ENCODE data around the gene TSR1. TPM values are rescaled to one million over a fixed set of nuclear protein-coding genes. Genes with fewer than 3 reads are reported as not detected.

The TSR1 gene
- polyA plus RNA-seq, 3 donors: 32.1 to 40.2 (median 34.6) TPM

DNA sequence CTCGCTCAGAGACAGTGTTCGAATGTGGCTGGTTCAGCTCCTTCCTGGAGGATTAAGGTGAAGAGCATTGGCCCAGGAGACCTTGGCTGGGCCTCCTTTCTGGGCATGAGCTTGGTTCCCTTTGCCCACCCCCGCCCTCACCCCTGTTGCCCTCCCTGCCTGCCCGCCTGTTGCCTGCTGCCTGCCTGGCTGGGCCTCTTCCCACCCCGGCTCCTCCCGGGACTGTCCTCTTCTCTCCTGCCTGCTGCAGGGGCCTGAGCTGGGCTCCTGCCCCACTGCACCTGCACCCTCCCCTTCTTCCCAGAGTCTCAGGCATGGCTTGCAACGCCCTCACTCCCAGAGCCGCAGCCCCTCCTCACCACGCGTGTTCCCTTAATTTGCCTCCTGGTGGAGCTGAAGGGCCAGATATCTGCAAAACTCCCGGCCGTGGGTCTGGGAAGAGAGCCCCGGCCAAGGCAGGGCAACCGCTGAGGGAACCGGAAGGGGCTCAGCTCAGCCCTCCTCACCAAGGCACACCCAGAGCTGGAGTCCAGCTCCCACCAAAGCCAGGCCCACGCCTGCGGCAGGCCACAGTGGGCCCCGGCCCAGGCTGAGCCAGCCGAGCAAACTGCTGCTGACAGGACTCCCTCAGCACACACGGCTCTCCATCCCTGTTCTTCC is 33.4 kb upstream of the TSR1 start:
- DNase-seq (ENCODE audit: low read depth in 3 of 3, low spot score in 2 of 3): no peak

DNA sequence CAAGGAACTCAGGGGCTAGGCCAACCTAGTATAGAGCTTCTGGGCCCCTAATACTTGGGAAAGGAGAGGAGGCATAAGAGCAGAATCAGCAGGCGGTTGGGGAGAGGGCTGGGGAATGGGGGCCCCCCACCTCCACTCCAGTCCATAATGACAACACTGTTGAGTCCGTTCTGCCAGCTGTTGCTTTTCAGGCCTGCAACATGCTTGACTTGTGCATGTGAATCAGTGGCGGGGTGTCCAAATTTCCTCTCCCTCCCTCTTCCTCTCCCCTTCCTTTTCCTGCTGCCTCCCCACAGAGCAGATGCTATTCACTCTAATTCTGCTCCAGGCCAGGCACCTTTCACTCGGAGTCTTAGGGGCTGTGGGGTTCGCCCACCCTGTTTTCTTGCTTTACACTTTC is 32.8 kb upstream of the TSR1 start:
- no peak for DNase-seq (ENCODE audit: low read depth in 3 of 3, low spot score in 2 of 3)

DNA sequence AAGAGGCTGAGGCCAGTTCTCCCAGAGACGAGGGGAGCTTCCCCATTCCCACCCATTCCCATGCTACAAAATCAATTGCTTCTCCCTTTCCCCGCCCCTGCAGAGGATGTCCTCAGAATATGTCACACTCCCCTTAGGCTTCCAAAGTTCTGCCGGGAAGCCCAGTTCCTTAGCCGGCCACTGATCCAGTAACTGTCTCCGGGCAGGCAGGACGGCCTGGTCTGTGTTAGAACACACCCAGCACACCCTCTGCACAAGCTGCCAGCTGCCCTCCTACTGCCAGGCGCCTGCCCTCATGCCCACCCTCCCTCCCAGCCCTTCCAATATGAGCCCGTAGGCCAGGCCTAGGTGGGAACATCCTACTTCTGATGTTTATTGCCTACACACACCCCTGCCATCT is 32.1 kb upstream of the TSR1 start:
- no peak for DNase-seq (ENCODE audit: low read depth in 3 of 3, low spot score in 2 of 3)

DNA sequence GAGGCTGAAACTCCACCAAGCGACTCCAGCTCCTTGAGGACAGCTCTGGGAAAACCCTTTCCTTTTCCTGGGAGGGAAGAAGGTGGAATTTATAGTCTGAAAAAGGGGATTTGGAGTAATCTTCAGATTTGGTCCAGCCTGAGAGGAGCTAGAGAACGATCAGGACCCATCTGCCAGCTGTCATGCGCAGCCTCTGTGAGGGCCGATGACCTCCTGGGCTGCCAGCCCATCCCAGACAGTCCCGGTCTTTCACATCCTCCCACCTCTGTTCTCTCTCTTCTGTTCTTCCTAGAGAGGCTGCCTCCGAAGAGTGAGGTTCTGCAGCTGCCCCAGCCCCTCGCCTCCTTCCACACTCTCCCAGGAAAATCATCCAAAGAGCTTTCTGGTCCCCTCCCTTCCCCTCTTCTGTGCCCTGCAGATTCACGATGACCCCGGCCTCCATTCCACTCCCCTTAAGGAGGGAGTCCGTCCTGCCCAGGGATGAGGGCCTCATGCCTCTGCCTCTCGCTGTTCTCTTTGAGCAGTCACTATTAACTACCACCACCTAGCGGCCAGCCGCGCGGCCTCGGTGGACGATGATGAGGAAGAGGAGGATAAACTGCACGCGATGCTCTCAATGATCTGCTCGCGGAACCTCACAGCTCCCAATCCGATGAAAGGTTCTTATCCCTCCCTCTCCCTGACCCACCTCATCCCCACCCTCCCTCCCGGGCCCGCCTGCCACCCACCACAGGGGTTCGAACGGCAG is 30.7 kb upstream of the TSR1 start:
- no peak for DNase-seq (ENCODE audit: low read depth in 3 of 3, low spot score in 2 of 3)

DNA sequence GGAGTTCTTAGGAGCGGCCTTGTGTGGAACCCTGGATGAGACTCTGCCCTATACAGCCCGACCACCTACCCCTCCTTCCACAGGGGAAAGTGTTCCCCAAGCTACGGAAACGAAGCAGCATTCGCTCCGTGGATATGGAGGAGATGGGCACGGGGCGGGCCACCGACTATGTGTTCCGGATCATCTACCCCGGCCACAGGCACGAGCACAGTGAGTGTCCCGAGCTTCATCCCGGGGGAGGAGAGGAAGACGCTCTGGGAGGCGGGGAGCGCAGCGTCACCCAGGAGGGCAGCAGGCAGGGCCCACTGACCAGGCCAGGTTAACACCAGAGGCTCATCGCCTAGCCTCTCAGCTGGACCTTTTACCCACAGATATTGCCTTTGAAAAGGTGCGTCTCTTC is 28.9 kb upstream of the TSR1 start:
- DNase-seq (ENCODE audit: low read depth in 3 of 3, low spot score in 2 of 3): no peak

DNA sequence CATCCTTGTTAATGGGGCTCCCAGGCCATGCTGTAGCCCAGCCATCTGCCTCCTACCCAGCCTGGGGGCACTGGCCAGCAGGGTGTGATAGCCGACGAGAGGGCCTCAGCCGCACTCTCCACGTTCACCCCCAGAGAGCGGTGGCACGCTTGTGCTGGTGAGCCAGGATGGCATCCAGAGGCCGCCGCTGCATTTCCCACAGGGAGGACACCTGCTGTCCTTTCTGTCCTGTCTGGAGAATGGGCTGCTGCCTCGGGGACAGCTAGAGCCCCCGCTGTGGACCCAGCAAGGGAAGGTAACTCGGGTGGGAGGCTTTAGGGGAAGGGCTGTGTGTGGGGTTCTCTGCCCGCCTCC is 28.5 kb upstream of the TSR1 start:
- no peak for DNase-seq (ENCODE audit: low read depth in 3 of 3, low spot score in 2 of 3)

DNA sequence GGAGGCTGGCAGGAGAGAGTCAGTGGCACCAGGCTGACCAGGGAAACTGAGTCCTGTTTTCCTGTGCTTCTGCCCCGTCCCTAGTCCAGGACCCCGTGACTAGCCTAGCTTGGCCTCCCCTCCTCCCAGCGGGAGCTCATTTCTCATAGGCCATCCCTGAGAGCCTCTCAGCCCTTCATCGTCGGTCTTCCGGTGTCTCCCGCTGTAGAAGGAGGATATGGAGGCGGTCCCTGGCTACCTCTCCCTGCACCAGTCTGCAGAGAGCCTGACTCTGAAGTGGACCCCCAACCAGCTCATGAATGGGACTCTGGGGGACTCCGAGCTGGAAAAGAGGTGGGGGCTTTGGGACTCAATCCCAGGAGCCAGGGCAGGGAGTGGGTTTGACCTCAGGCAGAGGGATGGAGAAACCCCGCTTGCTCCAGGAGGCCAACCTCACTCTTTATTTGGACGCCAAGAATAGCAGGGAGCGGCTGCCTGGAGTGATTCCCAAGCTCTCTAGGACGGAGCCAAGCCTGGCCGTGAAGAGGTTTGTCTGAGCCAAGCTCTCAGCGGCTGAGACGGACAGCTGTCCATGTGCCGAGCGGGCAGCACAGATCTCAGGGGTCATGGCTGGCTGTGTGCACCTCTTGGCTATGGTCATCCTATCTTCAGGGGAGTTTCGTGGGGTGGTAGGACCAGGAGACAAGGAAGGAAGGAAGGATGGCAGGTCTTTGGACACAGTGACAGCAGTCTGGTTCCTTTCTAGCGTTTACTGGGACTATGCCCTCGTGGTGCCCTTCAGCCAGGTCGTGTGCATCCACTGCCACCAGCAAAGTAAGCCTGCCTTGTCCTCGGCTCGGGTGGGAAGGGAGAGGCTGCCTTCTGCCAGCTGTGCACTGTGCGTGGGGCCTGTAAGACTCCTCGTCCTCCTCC is 27.9 kb upstream of the TSR1 start:
- DNase-seq (ENCODE audit: low read depth in 3 of 3, low spot score in 2 of 3): no peak

DNA sequence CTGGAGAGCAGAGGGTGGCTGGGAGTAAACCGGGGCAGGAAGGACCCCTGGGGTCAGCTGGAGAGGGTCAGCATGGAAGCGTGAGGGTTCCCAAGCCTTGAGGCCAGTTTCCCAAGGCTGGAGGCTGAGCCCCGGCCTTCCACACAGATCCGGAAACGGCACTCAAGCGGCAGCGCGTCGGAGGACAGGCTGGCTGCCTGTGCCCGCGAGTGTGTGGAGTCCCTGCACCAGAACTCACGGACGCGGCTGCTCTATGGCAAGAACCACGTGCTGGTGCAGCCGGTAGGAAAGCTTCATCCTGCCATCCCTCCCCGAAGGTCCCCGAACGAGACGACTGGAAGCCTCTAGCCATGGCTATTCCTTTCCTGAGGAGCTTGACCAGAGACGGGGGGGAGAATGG is 27.1 kb upstream of the TSR1 start:
- no peak for DNase-seq (ENCODE audit: low read depth in 3 of 3, low spot score in 2 of 3)

- no peak for DNase-seq (ENCODE audit: low read depth in 3 of 3, low spot score in 2 of 3)
Measured at GRCh38 chr17:2362881-2363280, 26.6 kb upstream of the TSR1 start.

DNA sequence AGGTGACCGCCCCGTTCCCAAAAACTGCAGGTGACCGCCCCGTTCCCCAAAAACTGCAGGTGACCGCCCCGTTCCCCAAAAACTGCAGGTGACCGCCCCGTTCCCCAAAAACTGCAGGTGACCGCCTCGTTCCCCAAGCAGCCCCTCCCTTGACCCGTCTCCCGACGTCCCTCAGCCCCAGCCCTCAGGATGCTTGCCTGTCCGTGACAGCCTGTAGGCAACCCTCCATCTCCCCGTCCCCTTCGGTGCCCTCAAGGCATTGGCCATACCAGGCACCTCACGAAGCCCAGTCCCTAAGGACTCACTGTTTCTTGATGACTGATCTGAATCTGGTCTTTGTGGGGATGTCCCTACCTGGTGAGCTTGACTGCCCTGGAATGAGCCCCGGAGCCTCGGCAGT is 26.2 kb upstream of the TSR1 start:
- no peak for DNase-seq (ENCODE audit: low read depth in 3 of 3, low spot score in 2 of 3)

DNA sequence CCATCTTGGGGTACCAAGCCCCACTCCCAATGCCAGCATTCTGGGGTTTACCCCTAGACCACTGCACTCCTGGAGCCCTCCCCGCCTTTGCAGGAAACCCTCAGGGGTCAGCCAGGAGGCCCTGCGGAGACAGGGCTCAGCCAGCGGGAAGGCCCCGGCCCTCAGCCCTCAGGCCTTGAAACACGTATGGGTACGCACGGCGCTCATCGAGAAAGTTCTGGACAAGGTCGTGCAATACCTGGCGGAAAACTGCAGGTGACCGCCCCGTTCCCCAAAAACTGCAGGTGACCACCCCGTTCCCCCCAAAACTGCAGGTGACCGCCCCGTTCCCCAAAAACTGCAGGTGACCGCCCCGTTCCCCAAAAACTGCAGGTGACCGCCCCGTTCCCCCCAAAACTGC is 25.8 kb upstream of the TSR1 start:
- no peak for DNase-seq (ENCODE audit: low read depth in 3 of 3, low spot score in 2 of 3)

- no peak for DNase-seq (ENCODE audit: low read depth in 3 of 3, low spot score in 2 of 3)
Measured at GRCh38 chr17:2361010-2361760, 24.9 kb upstream of the TSR1 start.

GRCh38 chr17:2357931-2358434 is 21.7 kb upstream of the TSR1 start:
- no peak for DNase-seq (ENCODE audit: low read depth in 3 of 3, low spot score in 2 of 3)

- no peak for DNase-seq (ENCODE audit: low read depth in 3 of 3, low spot score in 2 of 3)
Measured at GRCh38 chr17:2357237-2357636, 21.0 kb upstream of the TSR1 start.

- DNase-seq (ENCODE audit: low read depth in 3 of 3, low spot score in 2 of 3): no peak
Measured at GRCh38 chr17:2354311-2354710, 18.1 kb upstream of the TSR1 start.

- no peak for DNase-seq (ENCODE audit: low read depth in 3 of 3, low spot score in 2 of 3)
Measured at GRCh38 chr17:2351269-2351668, 15.0 kb upstream of the TSR1 start.

DNA sequence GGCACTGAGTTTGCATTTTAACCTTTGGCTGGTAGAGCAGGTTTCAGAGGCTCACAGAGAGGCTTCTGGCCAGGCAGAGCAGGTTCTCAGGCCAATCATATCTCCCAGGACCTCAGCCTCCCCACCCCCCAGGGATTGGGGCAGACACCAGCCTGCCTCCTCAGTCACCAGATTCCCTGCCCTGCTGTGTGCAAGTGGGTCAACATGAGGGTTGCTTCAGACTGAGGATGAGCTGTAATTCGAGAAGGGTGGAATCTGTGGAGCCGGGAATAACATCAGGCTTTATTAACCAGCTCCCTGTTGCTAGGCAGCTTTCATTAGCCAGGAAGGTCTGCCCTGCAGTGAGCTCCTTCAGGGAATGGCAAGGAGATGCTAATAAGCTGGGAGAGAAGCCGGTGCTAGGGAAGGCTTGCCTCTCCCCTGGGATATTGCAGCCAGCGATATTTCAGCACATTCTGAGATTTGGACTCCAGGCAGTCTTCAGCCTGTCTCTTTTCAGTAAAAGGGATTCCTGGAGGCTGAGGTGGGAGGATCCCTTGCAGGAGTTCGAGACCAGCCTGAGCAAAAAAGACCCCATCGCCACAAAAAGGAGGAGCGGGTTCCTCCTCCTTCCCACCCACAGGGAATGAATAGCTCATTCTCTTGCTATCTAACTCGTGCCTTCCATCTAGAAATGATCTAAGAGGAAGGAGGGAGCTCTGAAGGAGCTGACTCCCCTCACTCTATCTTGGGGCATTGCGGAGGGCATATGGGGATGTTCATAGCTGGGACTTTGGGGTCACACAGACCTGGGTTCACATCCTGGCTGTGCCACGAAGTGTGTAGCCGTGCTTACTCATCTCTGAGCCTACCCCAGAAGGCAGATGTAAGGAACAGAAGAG is 11.8 kb upstream of the TSR1 start:
- peak in 1 of 3 donors; percentile 67 for DNase-seq (ENCODE audit: low read depth in 3 of 3, low spot score in 2 of 3)

DNA sequence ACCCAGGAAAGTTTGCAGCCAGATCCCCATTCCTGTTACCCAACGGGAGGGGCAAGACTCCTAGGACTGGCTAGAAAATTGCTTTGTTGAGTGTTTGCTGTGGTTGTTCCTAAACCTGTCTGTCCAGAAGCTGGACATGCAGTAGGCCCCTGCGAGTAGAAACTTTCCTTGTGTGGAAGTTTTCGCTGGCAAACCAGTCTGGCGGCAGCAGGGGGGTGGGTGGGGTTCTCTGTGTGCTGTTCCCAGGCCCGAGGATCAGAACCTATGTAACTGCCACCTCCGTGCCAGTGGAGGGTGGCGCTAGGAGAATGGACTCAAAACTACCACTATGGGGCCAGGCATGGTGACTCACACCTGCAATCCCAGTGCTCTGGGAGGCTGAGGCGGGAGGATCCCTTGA is 10.2 kb upstream of the TSR1 start:
- no peak for DNase-seq (ENCODE audit: low read depth in 3 of 3, low spot score in 2 of 3)

GRCh38 chr17:2344528-2344927 is 8.3 kb upstream of the TSR1 start:
- no peak for DNase-seq (ENCODE audit: low read depth in 3 of 3, low spot score in 2 of 3)

- DNase-seq (ENCODE audit: low read depth in 3 of 3, low spot score in 2 of 3): no peak
Measured at GRCh38 chr17:2343421-2343820, 7.2 kb upstream of the TSR1 start.

All from right renal cortex interstitium (tissue), 3 donors.